ENCODE measurements around the gene ACBD4.
A peak's percentile ranks its signal among the peaks of the same experiment; 100 is the strongest.

ACBD4 gene

GRCh38 chr17:45129940-45130680 is 5.4 kb upstream of the ACBD4 start:
- no peak for TF ChIP-seq CTCF (IDR thresholded peaks at IDR 0.05; ENCODE audit: insufficient read depth, low read depth, low read length, missing control alignments)
- DNase-seq (ENCODE audit: low read depth) = peak; percentile 56
- H3K4me3 ChIP-seq (ENCODE audit: low read length) = no peak overlapping the region

- H3K4me3 ChIP-seq (ENCODE audit: low read length) = peak overlapping the region; percentile 88
- TF ChIP-seq CTCF (IDR thresholded peaks at IDR 0.05; ENCODE audit: insufficient read depth, low read depth, low read length, missing control alignments) = no peak
- peak; percentile 21 for DNase-seq (ENCODE audit: low read depth)
Measured at GRCh38 chr17:45130681-45131615, 4.5 kb upstream of the ACBD4 start.

- TF ChIP-seq CTCF (IDR thresholded peaks at IDR 0.05; ENCODE audit: insufficient read depth, low read depth, low read length, missing control alignments) = peak; percentile 71
- DNase-seq (ENCODE audit: low read depth) = peak; percentile 61
- H3K4me3 ChIP-seq (ENCODE audit: low read length) = peak overlapping the region; percentile 88
Measured at GRCh38 chr17:45131616-45132319, 3.7 kb upstream of the ACBD4 start.

GRCh38 chr17:45132320-45132571 is 3.2 kb upstream of the ACBD4 start, which contains the start of gene PLCD3:
TSS of gene PLCD3 (minus strand) at chr17:45132515. CDS start at chr17:45132410, 105 bp downstream.
- TF ChIP-seq CTCF (IDR thresholded peaks at IDR 0.05; ENCODE audit: insufficient read depth, low read depth, low read length, missing control alignments) = no peak
- peak within 1 kb of the TSS; percentile 88 for H3K4me3 ChIP-seq (ENCODE audit: low read length)
- DNase-seq (ENCODE audit: low read depth) = no peak

GRCh38 chr17:45132572-45133463 is 2.7 kb upstream of the ACBD4 start:
- peak; percentile 85 for DNase-seq (ENCODE audit: low read depth)
- H3K4me3 ChIP-seq (ENCODE audit: low read length) = peak overlapping the region; percentile 88
- peak; percentile 86 for TF ChIP-seq CTCF (IDR thresholded peaks at IDR 0.05; ENCODE audit: insufficient read depth, low read depth, low read length, missing control alignments)

Data from epithelial cell of esophagus (primary cell).